Ovary (tissue), 9 donors: ENCODE results near the gene FMC1. TPM values are rescaled to one million over a fixed set of nuclear protein-coding genes. Genes with fewer than 3 reads are reported as not detected.

Experiments used
- DNase-seq, 5 donors: peaks; one replicate each; pipeline ENCODE4 v3.0.0-alpha.2; 2019 to 2020
- H3K27ac ChIP-seq, 2 donors: fragments of 200-600 bp; one replicate each; pipeline versions ENCODE4 v1.5.1 to v1.8.0; 2019 to 2022
- H3K27me3 ChIP-seq: fragments of 200-600 bp; one replicate; pipeline ENCODE4 v1.8.0; 2022
- H3K36me3 ChIP-seq: fragments of 200-600 bp; sonication (generic); one replicate; pipeline ENCODE4 v1.5.1; 2019
- H3K4me1 ChIP-seq: one replicate; pipeline ENCODE4 v1.8.1; 2013; ENCODE audit warnings: mild to moderate bottlenecking, moderate library complexity; ENCODE audit not compliant: insufficient read depth
- H3K4me3 ChIP-seq: fragments of 200-600 bp; sonication (generic); one replicate; pipeline ENCODE4 v1.5.1; 2017
- H3K9me3 ChIP-seq, 2 donors: fragments of 200-600 bp in 1 of 2; sonication (generic) in 1 of 2; one replicate each; pipeline versions ENCODE4 v1.5.1 to v1.8.1; 2013 to 2019; ENCODE audit warnings: mild to moderate bottlenecking in 1 of 2, moderate library complexity in 1 of 2
- EP300 ChIP-seq: sonication (generic); formaldehyde crosslinking; IDR thresholded peaks from one replicate; pipeline ENCODE4 v1.6.1; 2017; ENCODE audit warnings: antibody characterized with exemption
- POLR2A ChIP-seq: fragments of 450-650 bp; IDR thresholded peaks from one replicate; pipeline ENCODE4 v1.6.1; 2017; ENCODE audit warnings: antibody characterized with exemption, mild to moderate bottlenecking, moderate library complexity
- WGBS, 3 donors: extraction: QIAGEN DNeasy Blood & Tissue Kit in 1 of 3; methylation state at CpG; one replicate each; pipeline versions ENCODE4 v1.1.5 to v1.1.7; 2013 to 2017; 5-methylcytosine and 5-hydroxymethylcytosine counted together
- intact Hi-C, 4 donors: fragments of 100-400 bp; cut with DNase I; formaldehyde crosslinking; loops; one replicate each; pipeline versions ENCODE4 v1.11.0 to v1.15.1; 2022 to 2023
- polyA plus RNA-seq, 2 donors: library from polyadenylated mRNA; stranded (reverse); fragments of 200-250 nt in 1 of 2; fragments of 350-450 nt in 1 of 2; fragmentation: Illumina TruSeq in 1 of 2; extraction: RNeasy Lipid Tissue Mini Kit (QIAGEN cat#74804) in 1 of 2; gene quantifications; one replicate each; pipeline ENCODE4 v1.2.3, GENCODE V29; 2013 to 2014
- small RNA-seq: library from RNA; depleted of rRNA; stranded (forward); fragments of <200 nt; gene quantifications from one replicate; pipeline ENCODE3, GENCODE V24; 2016
- total RNA-seq, 7 donors: library from RNA; depleted of rRNA in 2 of 7; stranded (reverse); fragments of >200 nt in 2 of 7; fragmentation: NEBNext Ultra II Directional in 3 of 7; extraction: Animal tissue kit (Norgen Biotek cat#: 25700) in 3 of 7; gene quantifications; one replicate each; pipeline versions ENCODE4 v1.1.0 to v1.2.4, GENCODE V29; 2016 to 2023
- TF ChIP-seq, protein P1 (sequence below), 3 donors: fragments of 450-650 bp in 2 of 3; fragments of 200-600 bp in 1 of 3; IDR thresholded peaks; one replicate each; pipeline versions ENCODE4 v1.5.1 to v1.8.0; 2016 to 2022; ENCODE audit warnings: antibody characterized with exemption in 3 of 3, mild to moderate bottlenecking in 1 of 3
- donor health status: DM: no; HTN: no; CAD: no; lungs with moderate emphysema.
- donor health status: DM: no; HTN: no; CAD: no.
- donor health status: Bipolar disorder and iron deficiency.
- donor health status: DM: yes; HTN: yes; CAD: no.
- donor health status: DM: no; HTN: no; CAD: no.
- donor health status: DM: yes; HTN: yes; CAD: no.

FMC1 gene
- total and polyA plus RNA-seq, 9 donors, result 10.9 to 35.3 (median 16.3) TPM

- no peak overlapping the region for H3K27ac ChIP-seq
- DNase-seq, result no peak
Observed at GRCh38 chr7:139394540-139394939, 53.4 kb downstream of the FMC1 start.

More at GRCh38 chr7:139394540-139394939, 53.4 kb downstream of the FMC1 start:
- WGBS, 3 donors, result 85 to 89% (median 88%) methylated on average over 3 of the region's 3 CpGs
- intact Hi-C loops, result no loop called here
- Histone ChIP-seq H3K36me3 (no peaks in the 10 kb centered on the region), H3K27me3 (no peaks in the 10 kb centered on the region), H3K4me3 (no peak overlapping the region), H3K4me1 (no peaks in the 10 kb centered on the region), H3K9me3 (no peaks in the 10 kb centered on the region)
- no peak for TF ChIP-seq POLR2A
- no peak for TF ChIP-seq EP300
- TF ChIP-seq, protein P1, sequence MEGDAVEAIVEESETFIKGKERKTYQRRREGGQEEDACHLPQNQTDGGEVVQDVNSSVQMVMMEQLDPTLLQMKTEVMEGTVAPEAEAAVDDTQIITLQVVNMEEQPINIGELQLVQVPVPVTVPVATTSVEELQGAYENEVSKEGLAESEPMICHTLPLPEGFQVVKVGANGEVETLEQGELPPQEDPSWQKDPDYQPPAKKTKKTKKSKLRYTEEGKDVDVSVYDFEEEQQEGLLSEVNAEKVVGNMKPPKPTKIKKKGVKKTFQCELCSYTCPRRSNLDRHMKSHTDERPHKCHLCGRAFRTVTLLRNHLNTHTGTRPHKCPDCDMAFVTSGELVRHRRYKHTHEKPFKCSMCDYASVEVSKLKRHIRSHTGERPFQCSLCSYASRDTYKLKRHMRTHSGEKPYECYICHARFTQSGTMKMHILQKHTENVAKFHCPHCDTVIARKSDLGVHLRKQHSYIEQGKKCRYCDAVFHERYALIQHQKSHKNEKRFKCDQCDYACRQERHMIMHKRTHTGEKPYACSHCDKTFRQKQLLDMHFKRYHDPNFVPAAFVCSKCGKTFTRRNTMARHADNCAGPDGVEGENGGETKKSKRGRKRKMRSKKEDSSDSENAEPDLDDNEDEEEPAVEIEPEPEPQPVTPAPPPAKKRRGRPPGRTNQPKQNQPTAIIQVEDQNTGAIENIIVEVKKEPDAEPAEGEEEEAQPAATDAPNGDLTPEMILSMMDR (IDR thresholded peaks at IDR 0.05), result no peak

Small RNA genes lying within 50 kb of the gene (small RNA-seq; reads per million reads assigned to genes)
- not detected for gene RNU6-206P

Other genes starting within 250 kb of the FMC1 start
- gene ZC3HAV1, start 231.6 kb upstream of the FMC1 start, total RNA-seq, result 10 to 100 TPM; 17.5 to 36.2 (median 25.0) TPM
- gene ZC3HAV1, start 231.6 kb upstream of the FMC1 start, polyA plus RNA-seq, result 10 to 100 TPM in 1 of 2 donors, 1 to 10 TPM in 1; 8.5 to 47.6 TPM
- 10 to 100 TPM; 12.6 to 28.8 (median 19.9) TPM for gene UBN2, start 110.1 kb upstream of the FMC1 start, total RNA-seq
- 1 to 10 TPM; 3.3 to 8.9 TPM for gene UBN2, start 110.1 kb upstream of the FMC1 start, polyA plus RNA-seq
- 100 to 1,000 TPM in 2 of 7 donors, 10 to 100 TPM in 5; 58.9 to 113 (median 96.5) TPM for gene LUC7L2, start 18.6 kb downstream of the FMC1 start, total RNA-seq
- 10 to 100 TPM; 59.9 to 87.2 TPM for gene LUC7L2, start 18.6 kb downstream of the FMC1 start, polyA plus RNA-seq
- gene KLRG2, start 142.3 kb downstream of the FMC1 start, total RNA-seq, result not detected
- under 1 TPM in 1 of 2 donors, not detected in 1; 0.08 TPM for gene KLRG2, start 142.3 kb downstream of the FMC1 start, polyA plus RNA-seq
- under 1 TPM in 1 of 7 donors, not detected in 6; 0.33 TPM for gene CLEC2L, start 182.3 kb downstream of the FMC1 start, total RNA-seq
- 1 to 10 TPM in 1 of 2 donors, under 1 TPM in 1; 0.15 to 1.5 TPM for gene CLEC2L, start 182.3 kb downstream of the FMC1 start, polyA plus RNA-seq